HepG2 (cell line): Measurements from ENCODE around the gene IMMP1L. TPM values are rescaled to one million over a fixed set of nuclear protein-coding genes. Genes with fewer than 3 reads are reported as not detected.

Source experiments
- ATF7-NPFF ChIP-seq: sonication (generic); formaldehyde crosslinking; IDR thresholded peaks from 2 replicates; pipeline ENCODE4 v1.8.1; 2023; ENCODE audit warnings: mild to moderate bottlenecking, low read depth, missing genetic modification reagents, moderate library complexity
- CENPT ChIP-seq: sonication (generic); formaldehyde crosslinking; IDR thresholded peaks from 2 replicates; pipeline ENCODE4 v1.8.0; 2022; ENCODE audit warnings: low read depth, mild to moderate bottlenecking, moderate library complexity, missing genetic modification reagents
- HOXA3 ChIP-seq: sonication (generic); formaldehyde crosslinking; IDR thresholded peaks from 2 replicates; pipeline ENCODE4 v1.5.0; 2020; ENCODE audit warnings: missing genetic modification reagents
- KLF13 ChIP-seq: sonication (generic); formaldehyde crosslinking; IDR thresholded peaks from 2 replicates; pipeline ENCODE4 v1.4.0; 2020; ENCODE audit warnings: mild to moderate bottlenecking, missing genetic modification reagents
- MAFF ChIP-seq: IDR thresholded peaks from 2 replicates; pipeline ENCODE4 v1.6.1; 2011; ENCODE audit warnings: low read depth, low read length, improper control_type of control experiment
- PCBP1 ChIP-seq: fragments of 200-400 bp; formaldehyde crosslinking; IDR thresholded peaks from 2 replicates; pipeline ENCODE4 v1.6.1; 2017; ENCODE audit warnings: mild to moderate bottlenecking, low read depth, low read length, borderline replicate concordance
- PLRG1 ChIP-seq: fragments of 450-650 bp; conservative IDR thresholded peaks from 2 replicates; pipeline ENCODE4 v1.6.1; 2016
- POLR2G ChIP-seq: fragments of 200-400 bp; formaldehyde crosslinking; IDR thresholded peaks from 2 replicates; pipeline ENCODE4 v1.6.1; 2018; ENCODE audit warnings: mild to moderate bottlenecking, low read depth, low read length, moderate library complexity
- RORA ChIP-seq: sonication (generic); formaldehyde crosslinking; IDR thresholded peaks from 2 replicates; pipeline ENCODE4 v1.5.0; 2020; ENCODE audit warnings: mild to moderate bottlenecking, missing genetic modification reagents, moderate library complexity
- YEATS2 ChIP-seq: sonication (generic); formaldehyde crosslinking; IDR thresholded peaks from 2 replicates; pipeline ENCODE4 v1.4.0; 2020; ENCODE audit warnings: missing genetic modification reagents, borderline replicate concordance
- ZNF24 ChIP-seq: fragments of 450-650 bp; IDR thresholded peaks from 2 replicates; pipeline ENCODE4 v1.6.1; 2017; ENCODE audit warnings: antibody characterized with exemption, mild to moderate bottlenecking
- ZNF282 ChIP-seq: fragments of 450-650 bp; IDR thresholded peaks from 2 replicates; pipeline ENCODE4 v1.6.1; 2018; ENCODE audit not compliant: partially characterized antibody
- ZNF761 ChIP-seq: sonication (generic); formaldehyde crosslinking; conservative IDR thresholded peaks from 2 replicates; pipeline ENCODE4 v1.4.0; 2020; ENCODE audit warnings: mild to moderate bottlenecking, missing genetic modification reagents
- ZNF766 ChIP-seq: sonication (generic); formaldehyde crosslinking; IDR thresholded peaks from 2 replicates; pipeline ENCODE4 v1.5.0; 2020; ENCODE audit warnings: missing genetic modification reagents, borderline replicate concordance
- polyA plus RNA-seq, 8 experiments: library from polyadenylated mRNA; depleted of rRNA in 3 of 8; stranded (reverse) in 7 of 8; unstranded in 1 of 8; fragments of >200 nt; fragmentation: Illumina TruSeq in 4 of 8; extraction: Trizol in 4 of 8; gene quantifications; 2 replicates each; pipeline versions ENCODE4 v1.2.1 to v1.2.3, GENCODE V29; 2011 to 2016; ENCODE audit warnings: low read depth in 4 of 8, missing spikeins in 1 of 8, mixed read lengths in 1 of 8; ENCODE audit not compliant: insufficient read depth in 1 of 8
- total RNA-seq, 5 experiments: library from RNA; depleted of rRNA; stranded (reverse); fragments of >200 nt; fragmentation: Illumina TruSeq; extraction: Trizol; gene quantifications; 2 replicates each; pipeline ENCODE4 v1.2.3, GENCODE V29; 2016; ENCODE audit warnings: low read depth in 1 of 5
- TF ChIP-seq, protein P1 (sequence below): sonication (generic); formaldehyde crosslinking; IDR thresholded peaks from 2 replicates; pipeline ENCODE4 v1.9.0; 2021; ENCODE audit warnings: missing genetic modification reagents, mild to moderate bottlenecking, borderline replicate concordance
- TF ChIP-seq, protein P2 (sequence below): sonication (generic); formaldehyde crosslinking; IDR thresholded peaks from 2 replicates; pipeline ENCODE4 v1.4.0; 2020; ENCODE audit warnings: missing genetic modification reagents
- TF ChIP-seq, protein P3 (sequence below): sonication (generic); formaldehyde crosslinking; IDR thresholded peaks from 2 replicates; pipeline ENCODE4 v1.5.0; 2020; ENCODE audit warnings: mild to moderate bottlenecking, missing genetic modification reagents, borderline replicate concordance
- TF ChIP-seq, protein P4 (sequence below): sonication (generic); IDR thresholded peaks from 2 replicates; pipeline ENCODE4 v1.6.1; 2016; ENCODE audit warnings: low read depth, borderline replicate concordance
- TF ChIP-seq, protein P5 (sequence below): sonication (generic); formaldehyde crosslinking; conservative IDR thresholded peaks from 2 replicates; pipeline ENCODE4 v1.8.1; 2023; ENCODE audit warnings: missing genetic modification reagents
- TF ChIP-seq, protein P6 (sequence below): sonication (generic); formaldehyde crosslinking; IDR thresholded peaks from 2 replicates; pipeline ENCODE4 v1.4.0; 2020; ENCODE audit warnings: missing genetic modification reagents, mild to moderate bottlenecking, borderline replicate concordance

The IMMP1L gene
- total and polyA plus RNA-seq, 2 of the 13 experiments (the other 11 are each of a cell fraction or from before 2014, with no cell fraction given) = 42.4 to 57.9 TPM

DNA sequence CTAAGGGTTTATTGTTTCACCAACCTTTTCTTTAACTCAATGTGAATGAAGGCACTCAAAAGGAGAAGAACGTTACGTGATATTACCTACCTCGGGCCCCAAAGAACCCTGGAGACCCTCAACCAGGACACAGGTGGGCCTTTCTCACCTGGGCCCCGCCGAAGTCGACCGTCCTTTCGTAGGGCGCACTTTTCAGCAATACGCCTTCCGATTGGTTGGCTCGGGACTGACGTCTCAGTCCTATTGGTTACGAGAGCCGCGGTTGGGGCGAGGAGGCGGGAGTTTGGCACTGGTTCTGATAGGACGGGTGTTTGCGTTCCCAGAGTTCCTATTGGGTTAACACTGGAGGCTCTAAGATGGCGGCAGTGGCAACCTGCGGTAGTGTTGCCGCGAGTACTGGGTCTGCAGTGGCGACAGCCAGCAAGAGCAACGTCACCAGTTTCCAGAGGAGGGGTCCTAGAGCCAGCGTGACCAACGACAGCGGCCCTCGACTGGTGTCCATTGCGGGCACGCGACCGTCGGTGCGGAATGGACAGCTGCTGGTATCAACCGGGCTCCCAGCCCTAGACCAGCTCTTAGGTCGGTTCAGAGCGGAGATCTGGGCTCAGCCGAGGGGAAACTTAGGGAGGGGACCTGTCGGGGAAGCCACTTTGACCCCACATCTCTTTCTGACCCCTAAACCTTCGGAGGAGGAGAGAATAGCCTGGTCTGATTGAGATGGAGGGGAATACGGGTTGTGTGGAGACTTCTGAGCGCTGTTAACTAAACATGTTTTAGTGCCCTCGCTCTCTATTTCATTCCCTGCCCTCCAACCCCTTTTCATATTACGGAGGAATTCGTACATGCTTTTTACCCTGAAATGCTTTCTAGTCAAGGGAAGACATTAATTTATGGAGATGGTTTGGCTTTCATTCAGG is at the start of gene IMMP1L, which contains the start of gene ELP4 (continued):
- TF ChIP-seq, protein P1, sequence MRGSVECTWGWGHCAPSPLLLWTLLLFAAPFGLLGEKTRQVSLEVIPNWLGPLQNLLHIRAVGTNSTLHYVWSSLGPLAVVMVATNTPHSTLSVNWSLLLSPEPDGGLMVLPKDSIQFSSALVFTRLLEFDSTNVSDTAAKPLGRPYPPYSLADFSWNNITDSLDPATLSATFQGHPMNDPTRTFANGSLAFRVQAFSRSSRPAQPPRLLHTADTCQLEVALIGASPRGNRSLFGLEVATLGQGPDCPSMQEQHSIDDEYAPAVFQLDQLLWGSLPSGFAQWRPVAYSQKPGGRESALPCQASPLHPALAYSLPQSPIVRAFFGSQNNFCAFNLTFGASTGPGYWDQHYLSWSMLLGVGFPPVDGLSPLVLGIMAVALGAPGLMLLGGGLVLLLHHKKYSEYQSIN = no peak
- TF ChIP-seq POLR2G (peak; percentile 90), CENPT (CRISPR knock-in tag) (no peak), YEATS2 (CRISPR knock-in tag) (peak; percentile 91), KLF13 (no peak), RORA (CRISPR knock-in tag) (no peak), ZNF24 (no peak), ZNF282 (no peak), HOXA3 (CRISPR knock-in tag) (peak; percentile 99), ATF7-NPFF (peak; percentile 68; the same call in 1 of the 2 replicates), PCBP1 (0 out of 2 replicates have a peak, but pooled peaks have one; percentile 70), MAFF (no peak), PLRG1 (no peak), ZNF761 (CRISPR knock-in tag) (peak; percentile 76; the same call in 1 of the 2 replicates), ZNF766 (CRISPR knock-in tag) (peak; percentile 44; the same call in 1 of the 2 replicates)
- TF ChIP-seq, protein P2, sequence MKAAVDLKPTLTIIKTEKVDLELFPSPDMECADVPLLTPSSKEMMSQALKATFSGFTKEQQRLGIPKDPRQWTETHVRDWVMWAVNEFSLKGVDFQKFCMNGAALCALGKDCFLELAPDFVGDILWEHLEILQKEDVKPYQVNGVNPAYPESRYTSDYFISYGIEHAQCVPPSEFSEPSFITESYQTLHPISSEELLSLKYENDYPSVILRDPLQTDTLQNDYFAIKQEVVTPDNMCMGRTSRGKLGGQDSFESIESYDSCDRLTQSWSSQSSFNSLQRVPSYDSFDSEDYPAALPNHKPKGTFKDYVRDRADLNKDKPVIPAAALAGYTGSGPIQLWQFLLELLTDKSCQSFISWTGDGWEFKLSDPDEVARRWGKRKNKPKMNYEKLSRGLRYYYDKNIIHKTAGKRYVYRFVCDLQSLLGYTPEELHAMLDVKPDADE (CRISPR knock-in tag) = no peak
- TF ChIP-seq, protein P3, sequence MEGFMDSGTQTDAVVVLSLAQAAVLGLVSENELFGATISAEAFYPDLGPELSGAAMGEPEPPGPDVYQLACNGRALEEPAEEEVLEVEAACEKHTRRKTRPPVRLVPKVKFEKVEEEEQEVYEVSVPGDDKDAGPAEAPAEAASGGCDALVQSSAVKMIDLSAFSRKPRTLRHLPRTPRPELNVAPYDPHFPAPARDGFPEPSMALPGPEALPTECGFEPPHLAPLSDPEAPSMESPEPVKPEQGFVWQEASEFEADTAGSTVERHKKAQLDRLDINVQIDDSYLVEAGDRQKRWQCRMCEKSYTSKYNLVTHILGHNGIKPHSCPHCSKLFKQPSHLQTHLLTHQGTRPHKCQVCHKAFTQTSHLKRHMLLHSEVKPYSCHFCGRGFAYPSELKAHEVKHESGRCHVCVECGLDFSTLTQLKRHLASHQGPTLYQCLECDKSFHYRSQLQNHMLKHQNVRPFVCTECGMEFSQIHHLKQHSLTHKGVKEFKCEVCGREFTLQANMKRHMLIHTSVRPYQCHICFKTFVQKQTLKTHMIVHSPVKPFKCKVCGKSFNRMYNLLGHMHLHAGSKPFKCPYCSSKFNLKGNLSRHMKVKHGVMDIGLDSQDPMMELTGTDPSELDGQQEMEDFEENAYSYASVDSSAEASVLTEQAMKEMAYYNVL = peak; percentile 82; the same call in 1 of the 2 replicates
- TF ChIP-seq, protein P4, sequence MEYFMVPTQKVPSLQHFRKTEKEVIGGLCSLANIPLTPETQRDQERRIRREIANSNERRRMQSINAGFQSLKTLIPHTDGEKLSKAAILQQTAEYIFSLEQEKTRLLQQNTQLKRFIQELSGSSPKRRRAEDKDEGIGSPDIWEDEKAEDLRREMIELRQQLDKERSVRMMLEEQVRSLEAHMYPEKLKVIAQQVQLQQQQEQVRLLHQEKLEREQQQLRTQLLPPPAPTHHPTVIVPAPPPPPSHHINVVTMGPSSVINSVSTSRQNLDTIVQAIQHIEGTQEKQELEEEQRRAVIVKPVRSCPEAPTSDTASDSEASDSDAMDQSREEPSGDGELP = peak; percentile 14; the same call in 1 of the 2 replicates
- TF ChIP-seq, protein P5, sequence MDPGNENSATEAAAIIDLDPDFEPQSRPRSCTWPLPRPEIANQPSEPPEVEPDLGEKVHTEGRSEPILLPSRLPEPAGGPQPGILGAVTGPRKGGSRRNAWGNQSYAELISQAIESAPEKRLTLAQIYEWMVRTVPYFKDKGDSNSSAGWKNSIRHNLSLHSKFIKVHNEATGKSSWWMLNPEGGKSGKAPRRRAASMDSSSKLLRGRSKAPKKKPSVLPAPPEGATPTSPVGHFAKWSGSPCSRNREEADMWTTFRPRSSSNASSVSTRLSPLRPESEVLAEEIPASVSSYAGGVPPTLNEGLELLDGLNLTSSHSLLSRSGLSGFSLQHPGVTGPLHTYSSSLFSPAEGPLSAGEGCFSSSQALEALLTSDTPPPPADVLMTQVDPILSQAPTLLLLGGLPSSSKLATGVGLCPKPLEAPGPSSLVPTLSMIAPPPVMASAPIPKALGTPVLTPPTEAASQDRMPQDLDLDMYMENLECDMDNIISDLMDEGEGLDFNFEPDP = no peak
- TF ChIP-seq, protein P6, sequence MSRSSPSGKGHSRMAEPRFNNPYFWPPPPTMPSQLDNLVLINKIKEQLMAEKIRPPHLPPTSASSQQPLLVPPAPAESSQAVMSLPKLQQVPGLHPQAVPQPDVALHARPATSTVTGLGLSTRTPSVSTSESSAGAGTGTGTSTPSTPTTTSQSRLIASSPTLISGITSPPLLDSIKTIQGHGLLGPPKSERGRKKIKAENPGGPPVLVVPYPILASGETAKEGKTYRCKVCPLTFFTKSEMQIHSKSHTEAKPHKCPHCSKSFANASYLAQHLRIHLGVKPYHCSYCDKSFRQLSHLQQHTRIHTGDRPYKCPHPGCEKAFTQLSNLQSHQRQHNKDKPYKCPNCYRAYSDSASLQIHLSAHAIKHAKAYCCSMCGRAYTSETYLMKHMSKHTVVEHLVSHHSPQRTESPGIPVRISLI (CRISPR knock-in tag) = peak; percentile 8; the same call in 1 of the 2 replicates
